Neural progenitor cell (in vitro differentiated cells): ENCODE measurements around the gene MESP2.
"Not testable (repeated sequence)": the region's sequence is repeated elsewhere in the genome, so short reads cannot be mapped to it uniquely, and the experiment has no call there.

Experiments
- CTCF ChIP-seq: fragments of 200-600 bp; sonication (generic); IDR thresholded peaks from 2 replicates; pipeline ENCODE4 v1.5.1; 2017; ENCODE audit warnings: antibody characterized with exemption, mild to moderate bottlenecking
- EZH2 ChIP-seq: fragments of 200-600 bp; sonication (generic); IDR thresholded peaks from 2 replicates; pipeline ENCODE4 v1.6.1; 2017; ENCODE audit warnings: antibody characterized with exemption, mild to moderate bottlenecking, moderate library complexity
- EZH2phosphoT487 ChIP-seq: fragments of 200-600 bp; sonication (generic); IDR thresholded peaks from 2 replicates; pipeline ENCODE4 v1.6.1; 2017; ENCODE audit warnings: antibody characterized with exemption

- not testable (repeated sequence) for TF ChIP-seq CTCF, EZH2phosphoT487, EZH2
Observed at GRCh38 chr15:89782619-89782950, 6.5 kb downstream of the MESP2 start.
